CD4-positive, alpha-beta T cell treated with Interleukin-17A for 4 hours (primary cell): Measurements from ENCODE around the gene ADGRD1.

Experiments
- DNase-seq: peaks from one replicate; pipeline ENCODE4 v3.0.0-alpha.2; 2020; ENCODE audit warnings: mixed read lengths

The ADGRD1 gene

DNA sequence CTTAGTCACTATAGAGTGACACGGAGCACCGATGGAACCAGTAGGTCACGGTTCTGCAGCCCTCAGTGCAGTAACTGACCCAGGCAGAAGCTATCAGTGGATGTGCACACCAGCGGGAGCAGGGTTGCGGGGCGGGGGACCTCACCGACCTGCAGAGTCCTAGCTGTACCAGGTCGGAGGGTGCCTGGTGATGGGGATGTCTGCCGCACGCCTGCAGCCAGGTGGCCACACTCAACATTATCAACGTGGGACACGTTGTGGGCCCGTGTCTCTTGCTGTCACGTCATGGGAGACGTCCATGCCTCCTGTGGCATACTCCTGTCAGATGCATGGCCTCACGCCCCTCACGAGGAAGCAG is 55.2 kb downstream of the ADGRD1 start:
- no peak for DNase-seq

DNA sequence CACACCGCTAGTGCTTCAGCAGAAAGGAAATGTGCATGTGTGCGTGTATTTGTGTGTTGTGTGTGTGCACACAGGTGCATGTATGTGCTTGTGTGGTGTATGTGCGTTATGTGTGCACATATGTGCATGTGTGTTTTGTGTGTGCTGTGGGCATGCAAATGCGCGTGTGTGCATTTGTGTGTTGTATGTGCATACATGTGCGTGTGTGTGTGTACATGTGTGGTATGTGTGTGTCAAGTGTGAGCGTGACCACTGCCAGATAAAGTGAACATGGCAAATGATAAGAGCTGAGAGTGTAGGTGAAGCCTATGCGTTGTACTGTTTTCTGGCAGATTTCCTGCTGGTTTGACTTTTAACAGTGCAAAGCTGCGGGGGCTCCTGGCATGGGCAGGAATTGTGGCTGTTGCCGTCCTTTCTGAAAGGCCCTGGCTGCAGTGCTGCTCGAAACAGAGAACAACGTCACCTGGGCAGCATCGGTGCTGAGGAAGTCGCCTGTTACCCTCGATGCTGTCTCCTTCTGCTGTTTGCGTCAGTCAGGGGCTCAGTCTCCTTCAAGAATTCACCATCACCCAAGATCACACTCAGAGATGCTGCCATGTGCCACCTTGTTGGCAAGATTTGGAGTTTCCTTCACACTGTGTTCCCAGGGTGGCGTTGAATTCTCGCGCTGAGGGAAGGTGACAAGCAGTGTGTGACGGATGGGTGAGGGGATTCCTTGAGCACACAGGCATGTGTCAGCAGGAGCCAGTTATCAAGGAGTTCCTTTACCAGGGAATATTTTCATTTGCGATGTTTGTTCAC is 56.1 kb downstream of the ADGRD1 start:
- no peak for DNase-seq

DNA sequence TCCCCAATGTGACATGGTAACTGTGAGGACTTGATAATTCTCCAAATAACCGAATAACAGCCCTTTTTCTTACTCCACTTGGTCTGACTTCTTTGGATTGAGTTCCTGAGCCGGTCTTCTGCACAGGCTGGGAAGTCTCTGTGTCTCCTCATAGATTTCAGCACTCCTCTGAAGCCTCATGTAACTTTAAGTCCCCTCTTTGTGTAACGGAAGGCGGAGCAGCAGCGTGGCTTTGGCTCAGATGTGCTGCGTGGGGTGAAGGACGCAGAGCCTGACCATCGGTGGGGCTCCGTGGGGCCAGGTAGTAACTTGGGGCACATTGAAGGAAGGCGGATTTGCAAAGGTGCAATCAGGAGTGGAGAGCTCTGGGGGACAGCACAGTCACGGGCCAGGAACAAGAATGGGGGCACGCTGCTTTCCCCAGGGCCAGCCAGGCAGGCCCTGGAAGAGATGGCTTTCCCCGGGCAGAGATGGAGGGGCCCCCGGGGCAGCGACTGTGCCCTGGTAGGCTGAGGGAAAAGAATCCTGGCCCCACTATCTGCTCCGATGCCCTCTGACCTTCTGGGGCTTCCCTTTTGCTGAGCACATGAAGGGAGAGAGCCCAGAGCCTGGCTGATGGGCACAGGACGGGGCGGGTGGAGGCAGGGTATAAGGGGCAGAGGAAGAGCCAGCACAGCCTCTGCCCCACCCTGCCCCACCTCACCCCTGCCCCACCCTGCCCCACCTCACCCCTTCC is 56.9 kb downstream of the ADGRD1 start:
- DNase-seq, result no peak

- DNase-seq, result no peak
Observed at GRCh38 chr12:131011165-131012079, 57.7 kb downstream of the ADGRD1 start.

GRCh38 chr12:131012279-131013069 is 58.8 kb downstream of the ADGRD1 start:
- no peak for DNase-seq

DNA sequence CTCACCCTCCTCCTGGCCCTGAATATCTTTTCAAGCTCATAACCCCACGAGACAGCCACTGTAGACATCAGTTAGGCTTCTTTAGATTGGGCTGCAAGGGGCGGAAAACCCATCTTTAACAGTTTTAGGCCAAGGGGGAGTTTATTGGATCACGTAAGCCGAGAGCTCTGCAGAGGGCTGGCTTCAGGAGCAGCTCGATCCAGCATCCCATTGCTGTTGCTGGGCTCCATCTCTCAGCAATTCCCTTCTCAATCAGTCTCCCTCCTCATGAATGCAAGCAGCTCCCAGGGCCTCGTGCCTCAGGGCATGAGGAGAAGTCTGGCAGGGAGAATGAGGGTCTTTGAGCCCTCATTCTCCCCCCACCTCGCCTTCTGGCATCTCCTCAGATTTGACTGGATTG is 59.4 kb downstream of the ADGRD1 start:
- no peak for DNase-seq

DNA sequence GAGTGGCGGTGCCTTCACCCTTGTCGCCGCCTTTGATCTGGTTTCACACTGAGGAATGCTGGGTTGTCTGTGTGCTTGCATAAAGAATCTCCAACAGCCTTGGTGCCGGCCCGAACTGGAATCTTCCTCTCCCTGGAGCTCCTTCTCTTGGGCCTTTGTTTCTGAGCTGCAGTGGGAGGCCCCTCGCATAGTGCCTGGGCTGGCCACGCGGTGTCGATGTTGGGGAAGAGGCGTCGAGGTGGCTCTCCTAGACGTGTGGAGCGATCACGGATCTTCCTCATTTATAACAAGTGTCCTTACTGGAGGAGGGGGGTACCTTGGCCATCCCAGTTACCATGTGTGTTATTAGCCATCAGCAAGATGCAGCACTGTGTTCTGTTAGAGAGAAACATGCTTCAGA is 60.6 kb downstream of the ADGRD1 start:
- DNase-seq, result no peak

GRCh38 chr12:131015581-131016337 is 62.1 kb downstream of the ADGRD1 start:
- DNase-seq, result no peak

DNA sequence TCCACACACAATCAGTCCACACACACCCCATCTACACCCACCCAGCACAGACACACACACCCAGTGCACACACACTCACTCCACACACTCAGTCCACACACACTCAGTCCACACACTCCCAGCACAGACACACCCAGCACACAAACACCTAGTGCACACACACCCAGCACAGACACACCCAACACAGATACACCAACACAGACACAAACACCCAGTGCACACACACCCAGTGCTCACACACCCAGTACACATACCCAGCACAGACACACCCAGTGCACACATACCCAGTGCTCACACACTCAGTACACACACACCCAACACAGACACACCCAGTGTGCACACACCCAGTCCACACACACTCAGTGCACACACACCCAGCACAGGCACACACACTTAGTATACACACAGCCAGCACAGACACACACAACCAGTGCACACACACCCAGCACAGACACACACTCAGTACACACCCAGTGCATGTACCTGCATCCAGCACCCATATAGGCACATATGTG is 63.8 kb downstream of the ADGRD1 start:
- DNase-seq, result no peak

GRCh38 chr12:131018019-131018620 is 64.4 kb downstream of the ADGRD1 start:
- DNase-seq, result no peak

DNA sequence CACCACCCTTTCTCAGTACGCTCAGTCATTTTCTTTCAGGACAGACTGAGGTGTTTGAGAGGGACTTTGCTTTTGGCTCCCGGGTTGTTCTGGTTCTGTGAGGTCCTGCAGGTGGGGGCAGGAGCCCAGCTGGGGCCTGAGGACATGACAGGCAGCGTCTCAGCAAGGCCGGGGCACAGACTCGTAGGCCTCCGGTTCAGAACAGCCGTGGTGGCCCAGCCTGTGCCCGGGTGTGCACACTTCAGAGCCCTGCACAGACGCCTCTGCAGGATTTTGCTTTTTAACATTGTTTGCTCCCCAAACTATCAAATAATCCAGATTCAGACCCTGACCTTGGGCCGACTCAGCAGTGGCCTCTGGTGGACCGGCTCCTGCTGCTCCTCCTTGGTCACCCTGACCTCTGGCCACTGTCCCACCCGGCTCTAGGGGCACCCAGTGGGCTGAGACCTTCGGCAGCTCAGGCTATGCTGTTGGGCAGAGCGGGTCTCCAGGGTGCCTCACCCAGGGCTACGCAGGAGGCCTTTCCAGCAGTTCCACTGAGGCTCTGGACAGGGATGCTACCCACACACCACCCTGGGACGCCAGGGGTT is 65.2 kb downstream of the ADGRD1 start:
- no peak for DNase-seq

- DNase-seq, result no peak
Observed at GRCh38 chr12:131020326-131021153, 66.8 kb downstream of the ADGRD1 start.

DNA sequence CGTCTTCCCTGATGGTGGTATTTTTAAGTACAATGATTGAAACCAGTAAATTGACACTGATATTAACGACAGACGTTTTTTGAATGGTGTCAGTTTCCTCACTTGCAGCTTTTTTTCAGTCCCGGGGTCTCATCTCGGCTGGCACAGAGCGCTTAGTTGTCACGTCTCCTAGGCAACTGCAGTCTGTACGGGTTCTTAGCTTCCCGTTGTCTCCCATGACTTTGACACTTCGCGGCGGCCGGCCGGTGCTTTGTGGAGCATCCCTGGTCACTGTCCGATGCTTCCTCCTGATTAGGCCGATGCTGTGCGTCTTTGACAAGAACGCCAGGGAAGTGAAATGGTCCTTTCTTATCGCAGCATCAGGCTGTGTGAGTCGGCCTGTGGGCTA is 67.4 kb downstream of the ADGRD1 start:
- no peak for DNase-seq

GRCh38 chr12:131024026-131024425 is 70.3 kb downstream of the ADGRD1 start:
- DNase-seq, result no peak

DNA sequence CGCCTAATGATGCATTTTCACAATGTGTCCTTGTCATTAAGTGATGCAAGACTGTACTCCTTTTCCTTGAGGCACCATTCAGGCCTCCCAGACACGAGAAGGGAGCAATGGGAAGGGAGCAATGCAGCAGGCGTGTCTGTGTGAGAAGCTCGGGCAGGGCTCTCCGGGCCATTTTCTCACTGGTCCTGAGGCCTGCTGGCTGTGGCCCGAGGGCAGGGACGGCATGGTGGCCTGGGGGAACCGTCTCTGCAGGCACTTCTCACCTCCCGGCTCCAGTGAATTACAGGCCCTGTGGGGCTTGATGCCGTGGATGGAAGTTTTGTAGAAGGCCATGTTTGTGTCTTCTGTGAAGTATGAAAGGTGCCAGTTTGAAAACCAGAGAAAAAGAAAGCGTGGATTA is 71.0 kb downstream of the ADGRD1 start:
- DNase-seq, result no peak

- DNase-seq, result no peak
Observed at GRCh38 chr12:131025234-131025633, 71.5 kb downstream of the ADGRD1 start.

GRCh38 chr12:131025939-131026702 is 72.4 kb downstream of the ADGRD1 start:
- DNase-seq, result no peak

GRCh38 chr12:131026754-131027153 is 73.0 kb downstream of the ADGRD1 start:
- no peak for DNase-seq

DNA sequence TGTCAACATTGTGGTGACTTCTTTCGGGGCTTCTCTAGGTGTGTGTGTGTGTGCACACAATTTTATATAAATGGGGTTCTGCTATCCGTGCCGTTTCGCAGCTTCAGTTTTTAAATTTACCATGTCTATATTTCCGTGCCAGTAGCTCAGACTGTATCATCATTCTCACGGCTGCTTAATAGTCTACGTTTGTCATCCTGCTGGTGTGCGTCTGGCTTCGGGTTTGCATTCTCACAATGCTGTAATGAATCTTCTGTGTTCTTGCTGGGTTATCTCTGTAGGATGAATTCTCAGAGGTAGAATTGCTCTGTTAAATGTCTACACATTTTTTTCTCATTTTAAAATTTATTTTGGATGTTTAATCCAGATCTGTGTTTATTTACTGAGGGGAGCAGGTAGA is 73.6 kb downstream of the ADGRD1 start:
- no peak for DNase-seq
